Measurements from ENCODE around the gene GUCY1A2.

GUCY1A2 gene

DNA sequence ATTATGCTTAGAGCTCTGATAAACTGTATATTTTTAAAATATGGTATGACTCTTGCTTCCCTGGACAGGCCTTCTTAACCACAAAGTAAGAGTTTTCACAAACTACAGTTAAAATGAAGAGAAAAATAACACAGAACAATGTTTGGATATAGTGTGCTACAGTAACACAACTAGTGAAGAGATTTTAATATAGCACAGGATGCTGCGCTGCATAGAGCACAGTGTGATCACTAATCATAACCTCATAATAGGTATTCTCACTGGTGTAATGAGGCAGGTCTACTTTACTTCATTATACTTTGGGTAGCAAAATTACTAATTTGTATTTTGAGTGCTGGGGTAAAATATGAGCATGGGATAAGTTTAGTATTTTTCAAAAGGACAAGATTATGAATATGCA, 256.5 kb downstream of the GUCY1A2 start:
- H3K36me3 ChIP-seq (replicated peaks): no peaks in the 10 kb centered on the region
- in situ Hi-C loops (cut with HindIII; ENCODE audit: low pct_ligation_motif_present, low sequenced_read_pairs): no loop called here
- no peak for DNase-seq

DNA sequence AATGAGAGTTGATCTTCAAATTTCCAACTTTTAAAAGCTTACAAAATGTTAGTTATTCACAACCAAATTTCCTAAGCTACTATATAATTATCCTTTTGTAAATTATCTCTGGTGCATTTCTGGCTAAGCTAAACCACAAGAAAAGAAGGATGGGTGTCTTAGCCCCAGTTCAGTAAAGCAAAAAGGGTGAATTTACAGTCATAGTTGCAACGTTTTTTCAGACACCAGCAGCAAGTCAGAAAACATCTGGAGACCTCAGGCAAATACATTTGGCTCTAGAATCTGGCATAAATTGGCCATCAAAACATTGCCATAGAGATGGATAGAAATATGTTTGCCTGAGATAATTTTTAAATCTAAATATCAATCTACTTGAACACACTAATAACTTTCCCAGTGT, 257.0 kb downstream of the GUCY1A2 start:
- Histone ChIP-seq H3K27me3 (replicated peaks) (no peaks in the 10 kb centered on the region), H3K27ac (no peak overlapping the region), H3K4me3 (ENCODE audit: low read depth, low read length) (no peak overlapping the region), H3K36me3 (replicated peaks) (no peaks in the 10 kb centered on the region)
- DNase-seq: no peak
- in situ Hi-C loops (cut with HindIII; ENCODE audit: low pct_ligation_motif_present, low sequenced_read_pairs): no loop called here
- TF ChIP-seq, protein P1, sequence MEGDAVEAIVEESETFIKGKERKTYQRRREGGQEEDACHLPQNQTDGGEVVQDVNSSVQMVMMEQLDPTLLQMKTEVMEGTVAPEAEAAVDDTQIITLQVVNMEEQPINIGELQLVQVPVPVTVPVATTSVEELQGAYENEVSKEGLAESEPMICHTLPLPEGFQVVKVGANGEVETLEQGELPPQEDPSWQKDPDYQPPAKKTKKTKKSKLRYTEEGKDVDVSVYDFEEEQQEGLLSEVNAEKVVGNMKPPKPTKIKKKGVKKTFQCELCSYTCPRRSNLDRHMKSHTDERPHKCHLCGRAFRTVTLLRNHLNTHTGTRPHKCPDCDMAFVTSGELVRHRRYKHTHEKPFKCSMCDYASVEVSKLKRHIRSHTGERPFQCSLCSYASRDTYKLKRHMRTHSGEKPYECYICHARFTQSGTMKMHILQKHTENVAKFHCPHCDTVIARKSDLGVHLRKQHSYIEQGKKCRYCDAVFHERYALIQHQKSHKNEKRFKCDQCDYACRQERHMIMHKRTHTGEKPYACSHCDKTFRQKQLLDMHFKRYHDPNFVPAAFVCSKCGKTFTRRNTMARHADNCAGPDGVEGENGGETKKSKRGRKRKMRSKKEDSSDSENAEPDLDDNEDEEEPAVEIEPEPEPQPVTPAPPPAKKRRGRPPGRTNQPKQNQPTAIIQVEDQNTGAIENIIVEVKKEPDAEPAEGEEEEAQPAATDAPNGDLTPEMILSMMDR (IDR thresholded peaks at IDR 0.05; ENCODE audit: low read depth, low read length, missing control alignments): no peak

More for the DNA sequence above, 256.5 kb downstream of the GUCY1A2 start:
- Histone ChIP-seq H3K27me3 (replicated peaks) (no peaks in the 10 kb centered on the region), H3K27ac (no peak overlapping the region), H3K4me3 (ENCODE audit: low read depth, low read length) (no peak overlapping the region)
- TF ChIP-seq, protein P1 (IDR thresholded peaks at IDR 0.05; ENCODE audit: low read depth, low read length, missing control alignments): no peak

DNA sequence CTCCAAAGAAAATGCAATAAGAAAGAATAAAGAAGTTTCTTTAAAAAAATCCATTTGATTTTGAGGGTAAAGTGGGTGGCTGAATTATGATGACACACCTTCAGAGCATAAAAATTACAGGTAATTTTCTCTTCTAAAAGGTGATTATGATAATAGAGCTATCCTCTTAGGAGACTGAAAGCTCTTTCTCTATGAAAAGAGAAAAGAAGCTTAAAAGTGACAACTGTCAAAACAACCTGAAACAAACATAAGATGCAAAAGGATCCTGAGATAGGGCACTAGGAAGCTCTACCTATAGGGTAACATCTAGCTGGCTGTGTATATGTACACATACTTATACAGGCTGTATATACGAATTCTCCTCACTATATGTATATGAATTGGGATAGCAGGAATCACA, 270.2 kb downstream of the GUCY1A2 start:
- TF ChIP-seq, protein P1 (IDR thresholded peaks at IDR 0.05; ENCODE audit: low read depth, low read length, missing control alignments): no peak
- Histone ChIP-seq H3K27me3 (replicated peaks) (no peaks in the 10 kb centered on the region), H3K36me3 (replicated peaks) (no peaks in the 10 kb centered on the region), H3K27ac (no peak overlapping the region), H3K4me3 (ENCODE audit: low read depth, low read length) (no peak overlapping the region)
- in situ Hi-C loops (cut with HindIII; ENCODE audit: low pct_ligation_motif_present, low sequenced_read_pairs): no loop called here
- DNase-seq: no peak

DNA sequence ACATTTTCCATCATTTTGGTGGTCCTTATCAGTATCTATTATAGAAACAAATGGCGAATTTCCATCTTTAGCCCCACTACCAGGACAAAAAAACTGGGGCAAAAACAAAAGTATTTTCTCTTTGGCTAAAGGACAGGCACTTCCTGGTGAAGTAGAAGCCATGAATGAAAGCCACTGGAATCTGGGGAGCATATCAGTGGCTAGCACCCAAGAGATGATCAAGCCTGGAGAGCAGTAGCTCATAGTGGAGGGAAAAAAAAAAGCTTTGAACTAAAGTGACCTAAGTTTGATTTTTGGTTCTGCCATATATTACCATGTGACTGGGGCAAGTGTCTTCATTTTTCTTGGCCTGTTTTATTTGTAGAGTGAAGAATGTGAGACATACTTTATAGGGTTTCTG, 272.3 kb downstream of the GUCY1A2 start:
- H3K36me3 ChIP-seq (replicated peaks): no peaks in the 10 kb centered on the region
- TF ChIP-seq, protein P1 (IDR thresholded peaks at IDR 0.05; ENCODE audit: low read depth, low read length, missing control alignments): no peak
- no peak overlapping the region for H3K4me3 ChIP-seq (ENCODE audit: low read depth, low read length)
- no peak for DNase-seq
- in situ Hi-C loops (cut with HindIII; ENCODE audit: low pct_ligation_motif_present, low sequenced_read_pairs): no loop called here
- H3K27me3 ChIP-seq (replicated peaks): no peaks in the 10 kb centered on the region
- no peak overlapping the region for H3K27ac ChIP-seq

DNA sequence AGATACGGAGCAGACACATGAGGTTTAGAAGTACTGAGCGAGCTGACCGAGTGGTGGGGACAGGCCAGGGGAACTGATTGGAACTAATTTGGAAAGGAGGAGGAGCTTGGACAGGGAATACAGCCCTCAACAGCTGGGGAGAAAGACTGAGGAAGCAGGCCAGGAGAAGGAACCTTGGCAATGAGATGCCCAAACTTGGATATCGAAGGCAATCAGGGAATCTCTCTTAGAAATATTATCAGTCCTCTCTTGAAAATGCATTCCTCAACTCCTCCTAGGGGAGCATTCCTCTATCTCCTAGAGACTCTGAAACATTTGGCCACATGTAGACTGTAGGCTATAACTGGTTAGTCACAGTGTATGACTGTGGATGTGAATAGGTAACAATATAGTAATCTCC, 284.6 kb downstream of the GUCY1A2 start:
- Histone ChIP-seq H3K36me3 (replicated peaks) (no peaks in the 10 kb centered on the region), H3K4me3 (ENCODE audit: low read depth, low read length) (no peak overlapping the region), H3K27ac (no peak overlapping the region), H3K27me3 (replicated peaks) (no peaks in the 10 kb centered on the region)
- DNase-seq: peak; percentile 23
- in situ Hi-C loops (cut with HindIII; ENCODE audit: low pct_ligation_motif_present, low sequenced_read_pairs): no loop called here
- TF ChIP-seq, protein P1 (IDR thresholded peaks at IDR 0.05; ENCODE audit: low read depth, low read length, missing control alignments): no peak

DNA sequence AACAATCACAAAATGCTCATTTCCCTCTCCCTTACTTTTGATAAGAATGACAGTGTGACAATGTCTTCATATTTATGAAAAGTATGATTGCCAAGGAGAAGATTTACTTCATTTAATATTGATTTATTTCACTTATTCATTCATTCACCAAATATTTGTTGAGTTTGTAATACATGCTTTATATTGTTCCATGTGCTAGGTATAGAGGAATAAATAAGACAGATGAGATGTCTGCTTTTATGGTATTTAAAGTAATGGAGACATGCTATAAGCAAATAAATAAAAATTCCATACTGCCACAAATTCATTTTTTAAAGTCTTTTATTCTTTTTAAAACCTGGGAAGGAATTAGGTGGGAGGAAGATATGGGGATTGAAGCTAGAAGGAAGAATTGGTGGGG, 289.4 kb downstream of the GUCY1A2 start:
- Histone ChIP-seq H3K27ac (no peak overlapping the region), H3K4me3 (ENCODE audit: low read depth, low read length) (no peak overlapping the region), H3K27me3 (replicated peaks) (no peaks in the 10 kb centered on the region), H3K36me3 (replicated peaks) (no peaks in the 10 kb centered on the region)
- in situ Hi-C loops (cut with HindIII; ENCODE audit: low pct_ligation_motif_present, low sequenced_read_pairs): no loop called here
- TF ChIP-seq, protein P1 (IDR thresholded peaks at IDR 0.05; ENCODE audit: low read depth, low read length, missing control alignments): no peak
- DNase-seq: no peak
